Measurements from ENCODE around the gene TREM1.

DNA sequence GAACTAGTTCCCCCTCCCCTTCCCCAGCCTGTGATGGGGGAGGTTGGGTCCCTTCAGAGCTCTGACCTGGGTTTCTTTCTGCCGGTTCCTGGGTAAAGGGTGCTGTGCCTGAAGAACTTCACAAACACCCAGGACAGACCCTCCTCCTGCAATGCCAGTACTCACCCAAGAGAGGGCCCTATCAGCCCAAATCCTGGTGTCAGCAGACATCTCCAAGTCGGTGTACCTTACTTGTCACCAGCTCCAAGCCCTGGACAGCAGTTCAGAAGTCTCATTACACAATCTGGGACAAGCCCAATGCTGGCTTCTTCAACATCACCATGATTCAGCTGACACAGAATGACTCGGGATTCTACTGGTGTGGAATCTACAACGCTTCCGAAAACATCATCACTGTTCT, 57.9 kb downstream of the TREM1 start:
- TF ChIP-seq, protein P1, sequence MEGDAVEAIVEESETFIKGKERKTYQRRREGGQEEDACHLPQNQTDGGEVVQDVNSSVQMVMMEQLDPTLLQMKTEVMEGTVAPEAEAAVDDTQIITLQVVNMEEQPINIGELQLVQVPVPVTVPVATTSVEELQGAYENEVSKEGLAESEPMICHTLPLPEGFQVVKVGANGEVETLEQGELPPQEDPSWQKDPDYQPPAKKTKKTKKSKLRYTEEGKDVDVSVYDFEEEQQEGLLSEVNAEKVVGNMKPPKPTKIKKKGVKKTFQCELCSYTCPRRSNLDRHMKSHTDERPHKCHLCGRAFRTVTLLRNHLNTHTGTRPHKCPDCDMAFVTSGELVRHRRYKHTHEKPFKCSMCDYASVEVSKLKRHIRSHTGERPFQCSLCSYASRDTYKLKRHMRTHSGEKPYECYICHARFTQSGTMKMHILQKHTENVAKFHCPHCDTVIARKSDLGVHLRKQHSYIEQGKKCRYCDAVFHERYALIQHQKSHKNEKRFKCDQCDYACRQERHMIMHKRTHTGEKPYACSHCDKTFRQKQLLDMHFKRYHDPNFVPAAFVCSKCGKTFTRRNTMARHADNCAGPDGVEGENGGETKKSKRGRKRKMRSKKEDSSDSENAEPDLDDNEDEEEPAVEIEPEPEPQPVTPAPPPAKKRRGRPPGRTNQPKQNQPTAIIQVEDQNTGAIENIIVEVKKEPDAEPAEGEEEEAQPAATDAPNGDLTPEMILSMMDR (IDR thresholded peaks at IDR 0.05) = no peak
- no peak for TF ChIP-seq POLR2AphosphoS5 (IDR thresholded peaks at IDR 0.05)

Measured in breast epithelium (tissue), 3 donors.